Liver (tissue), 3 donors: Measurements from ENCODE around the gene PLAC1.

Experiments
- CTCF ChIP-seq: fragments of 150-350 bp; IDR thresholded peaks from 2 replicates; pipeline ENCODE4 v1.5.1; 2017; ENCODE audit warnings: improper control_type of control experiment, low read depth, low read length; ENCODE audit not compliant: missing input control
- HNF4A ChIP-seq, 2 donors: conservative IDR thresholded peaks; 2 replicates each; pipeline ENCODE4 v1.6.1; 2016; ENCODE audit warnings: antibody characterized with exemption in 2 of 2, mild to moderate bottlenecking in 2 of 2
- JUND ChIP-seq, 2 donors: IDR thresholded peaks; 2 replicates each; pipeline ENCODE4 v1.6.1; 2016; ENCODE audit warnings: antibody characterized with exemption in 2 of 2
- MAX ChIP-seq: IDR thresholded peaks from 2 replicates; pipeline ENCODE4 v1.6.1; 2016; ENCODE audit warnings: antibody characterized with exemption
- NR2F2 ChIP-seq: IDR thresholded peaks from 2 replicates; pipeline ENCODE4 v1.6.1; 2016; ENCODE audit warnings: antibody characterized with exemption
- RXRA ChIP-seq, 2 donors: IDR thresholded peaks; 2 replicates each; pipeline ENCODE4 v1.6.1; 2017 to 2018; ENCODE audit warnings: antibody characterized with exemption in 2 of 2, mild to moderate bottlenecking in 1 of 2
- SP1 ChIP-seq: IDR thresholded peaks from 2 replicates; pipeline ENCODE4 v1.6.1; 2018; ENCODE audit warnings: antibody characterized with exemption, mild to moderate bottlenecking
- TAF1 ChIP-seq: conservative IDR thresholded peaks from 2 replicates; pipeline ENCODE4 v1.6.1; 2016; ENCODE audit warnings: antibody characterized with exemption, mild to moderate bottlenecking
- YY1 ChIP-seq: IDR thresholded peaks from 2 replicates; pipeline ENCODE4 v1.6.1; 2016; ENCODE audit warnings: antibody characterized with exemption, mild to moderate bottlenecking
- TF ChIP-seq, protein P1 (sequence below): IDR thresholded peaks from 2 replicates; pipeline ENCODE4 v1.6.1; 2016; ENCODE audit warnings: antibody characterized with exemption, mild to moderate bottlenecking
- donor health status: healthy.
- donor health status: healthy.

DNA sequence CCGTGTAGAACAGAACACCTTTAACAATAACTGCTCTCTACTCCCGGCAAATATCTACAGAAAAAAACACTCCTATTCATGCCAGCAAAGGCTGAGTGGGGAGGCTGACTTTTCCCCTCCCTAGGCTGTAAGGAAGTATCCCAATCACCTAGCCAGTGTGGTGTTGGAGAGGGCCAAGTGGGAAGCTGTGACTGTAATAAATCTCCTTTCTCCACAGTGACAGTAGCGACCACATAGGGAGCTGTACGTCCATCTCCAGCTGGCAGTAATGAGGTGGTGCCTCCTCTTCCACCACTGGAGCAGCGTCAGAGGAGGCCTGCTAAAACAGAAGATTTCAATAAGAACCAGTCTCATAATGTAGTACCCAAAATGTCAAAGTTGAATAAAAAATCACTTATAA is 47.9 kb upstream of the PLAC1 start:
- TF ChIP-seq CTCF (no peak), TAF1 (no peak), JUND (IDR thresholded peaks at IDR 0.05) (no peak), YY1 (no peak), HNF4A (conservative IDR thresholded peaks at IDR 0.05) (no peak), NR2F2 (no peak), MAX (no peak), SP1 (no peak), RXRA (IDR thresholded peaks at IDR 0.05) (no peak)
- TF ChIP-seq, protein P1, sequence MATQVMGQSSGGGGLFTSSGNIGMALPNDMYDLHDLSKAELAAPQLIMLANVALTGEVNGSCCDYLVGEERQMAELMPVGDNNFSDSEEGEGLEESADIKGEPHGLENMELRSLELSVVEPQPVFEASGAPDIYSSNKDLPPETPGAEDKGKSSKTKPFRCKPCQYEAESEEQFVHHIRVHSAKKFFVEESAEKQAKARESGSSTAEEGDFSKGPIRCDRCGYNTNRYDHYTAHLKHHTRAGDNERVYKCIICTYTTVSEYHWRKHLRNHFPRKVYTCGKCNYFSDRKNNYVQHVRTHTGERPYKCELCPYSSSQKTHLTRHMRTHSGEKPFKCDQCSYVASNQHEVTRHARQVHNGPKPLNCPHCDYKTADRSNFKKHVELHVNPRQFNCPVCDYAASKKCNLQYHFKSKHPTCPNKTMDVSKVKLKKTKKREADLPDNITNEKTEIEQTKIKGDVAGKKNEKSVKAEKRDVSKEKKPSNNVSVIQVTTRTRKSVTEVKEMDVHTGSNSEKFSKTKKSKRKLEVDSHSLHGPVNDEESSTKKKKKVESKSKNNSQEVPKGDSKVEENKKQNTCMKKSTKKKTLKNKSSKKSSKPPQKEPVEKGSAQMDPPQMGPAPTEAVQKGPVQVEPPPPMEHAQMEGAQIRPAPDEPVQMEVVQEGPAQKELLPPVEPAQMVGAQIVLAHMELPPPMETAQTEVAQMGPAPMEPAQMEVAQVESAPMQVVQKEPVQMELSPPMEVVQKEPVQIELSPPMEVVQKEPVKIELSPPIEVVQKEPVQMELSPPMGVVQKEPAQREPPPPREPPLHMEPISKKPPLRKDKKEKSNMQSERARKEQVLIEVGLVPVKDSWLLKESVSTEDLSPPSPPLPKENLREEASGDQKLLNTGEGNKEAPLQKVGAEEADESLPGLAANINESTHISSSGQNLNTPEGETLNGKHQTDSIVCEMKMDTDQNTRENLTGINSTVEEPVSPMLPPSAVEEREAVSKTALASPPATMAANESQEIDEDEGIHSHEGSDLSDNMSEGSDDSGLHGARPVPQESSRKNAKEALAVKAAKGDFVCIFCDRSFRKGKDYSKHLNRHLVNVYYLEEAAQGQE = no peak
